Peyer's patch (tissue), 4 donors: ENCODE measurements around the gene GLB1L3.

Source experiments
- POLR2A ChIP-seq, 2 donors: fragments of 450-650 bp; IDR thresholded peaks; one replicate each; pipeline ENCODE4 v1.5.1; 2017; ENCODE audit warnings: antibody characterized with exemption in 2 of 2, mild to moderate bottlenecking in 2 of 2, moderate library complexity in 2 of 2
- TF ChIP-seq, protein P1 (sequence below), 6 experiments: fragments of 450-650 bp in 4 of 6; fragments of 200-600 bp in 2 of 6; sonication (generic) in 1 of 6; IDR thresholded peaks; one replicate each; pipeline ENCODE4 v1.5.1; 2017 to 2019; ENCODE audit warnings: antibody characterized with exemption in 6 of 6, mild to moderate bottlenecking in 3 of 6, moderate library complexity in 1 of 6

DNA sequence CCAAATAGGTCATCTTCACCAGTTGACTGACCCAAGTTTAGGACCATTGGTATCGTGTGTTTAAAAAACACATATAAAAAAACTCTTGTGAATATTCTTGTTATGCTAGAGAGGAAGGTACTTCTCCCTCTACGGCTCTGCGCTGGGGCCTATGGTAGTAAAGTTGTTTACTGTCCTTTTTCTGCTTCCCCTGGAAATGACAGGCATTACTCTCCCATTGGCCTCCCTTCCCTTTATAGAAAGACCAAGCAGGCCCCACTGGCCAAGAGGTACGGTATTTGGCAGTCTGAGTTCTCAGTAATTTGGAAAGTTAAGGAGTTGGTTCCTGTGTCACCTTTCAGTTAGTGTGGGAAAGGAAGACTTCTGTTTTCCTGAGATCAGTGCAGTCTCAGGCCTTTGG lies 29.5 kb upstream of the GLB1L3 start:
- TF ChIP-seq, protein P1, sequence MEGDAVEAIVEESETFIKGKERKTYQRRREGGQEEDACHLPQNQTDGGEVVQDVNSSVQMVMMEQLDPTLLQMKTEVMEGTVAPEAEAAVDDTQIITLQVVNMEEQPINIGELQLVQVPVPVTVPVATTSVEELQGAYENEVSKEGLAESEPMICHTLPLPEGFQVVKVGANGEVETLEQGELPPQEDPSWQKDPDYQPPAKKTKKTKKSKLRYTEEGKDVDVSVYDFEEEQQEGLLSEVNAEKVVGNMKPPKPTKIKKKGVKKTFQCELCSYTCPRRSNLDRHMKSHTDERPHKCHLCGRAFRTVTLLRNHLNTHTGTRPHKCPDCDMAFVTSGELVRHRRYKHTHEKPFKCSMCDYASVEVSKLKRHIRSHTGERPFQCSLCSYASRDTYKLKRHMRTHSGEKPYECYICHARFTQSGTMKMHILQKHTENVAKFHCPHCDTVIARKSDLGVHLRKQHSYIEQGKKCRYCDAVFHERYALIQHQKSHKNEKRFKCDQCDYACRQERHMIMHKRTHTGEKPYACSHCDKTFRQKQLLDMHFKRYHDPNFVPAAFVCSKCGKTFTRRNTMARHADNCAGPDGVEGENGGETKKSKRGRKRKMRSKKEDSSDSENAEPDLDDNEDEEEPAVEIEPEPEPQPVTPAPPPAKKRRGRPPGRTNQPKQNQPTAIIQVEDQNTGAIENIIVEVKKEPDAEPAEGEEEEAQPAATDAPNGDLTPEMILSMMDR (IDR thresholded peaks at IDR 0.05), result no peak
- TF ChIP-seq POLR2A (IDR thresholded peaks at IDR 0.05), result no peak
